Measurements from ENCODE around the gene KCNJ15. TPM values are rescaled to one million over a fixed set of nuclear protein-coding genes. Genes with fewer than 3 reads are reported as not detected.

KCNJ15 gene
- total and polyA plus RNA-seq, 2 of the 4 experiments (the other 2 are of a cell fraction) = under 0.01 to 0.07 TPM

GRCh38 chr21:38211321-38211720 lies 45.5 kb upstream of the KCNJ15 start:
- Histone ChIP-seq H3K56ac (ENCODE audit: extremely low read depth, insufficient read depth, low read length) (no peak overlapping the region), H4K20me1 (ENCODE audit: insufficient read depth, low read length) (no peaks in the 10 kb centered on the region), H3K23ac (ENCODE audit: low read depth, low read length) (no peak overlapping the region), H4K91ac (ENCODE audit: insufficient read depth, low read depth, low read length) (no peak overlapping the region), H3K9ac (ENCODE audit: low read depth, low read length) (no peak overlapping the region), H3K4ac (ENCODE audit: low read depth, low read length) (no peak overlapping the region), H2AK9ac (replicated peaks; ENCODE audit: low read depth, low read length, poor library complexity) (no peak overlapping the region), H2BK20ac (ENCODE audit: low read depth, low read length) (no peak overlapping the region), H2BK15ac (ENCODE audit: low read depth, low read length) (no peak overlapping the region), H2AK5ac (ENCODE audit: low read depth, low read length) (no peak overlapping the region), H3K27ac (ENCODE audit: insufficient read depth, low read length) (no peak overlapping the region), H2BK120ac (ENCODE audit: low read depth, low read length) (no peak overlapping the region), H3K9me3 (ENCODE audit: control insufficient read depth, insufficient read depth, low read length) (peaks cover 11% of the 10 kb centered on the region), H4K8ac (ENCODE audit: low read depth in 2 of 2, low read length in 2 of 2) (no peak overlapping the region), H3K4me1 (ENCODE audit: control insufficient read depth, insufficient read depth, low read length) (no peaks in the 10 kb centered on the region), H3K79me1 (ENCODE audit: low read depth in 1 of 2, low read length in 2 of 2) (no peaks in the 10 kb centered on the region), H3K9me1 (ENCODE audit: insufficient read depth, low read length) (no peaks in the 10 kb centered on the region), H3K4me2 (ENCODE audit: low read depth, low read length) (no peak overlapping the region), H3K18ac (ENCODE audit: low read depth, low read length) (no peak overlapping the region), H3K36me3 (ENCODE audit: control insufficient read depth, insufficient read depth, low read length) (no peaks in the 10 kb centered on the region), H4K5ac (ENCODE audit: low read depth, low read length) (no peak overlapping the region), H3K4me3 (ENCODE audit: insufficient read depth, low read depth, low read length) (no peak overlapping the region), H2BK5ac (ENCODE audit: low read depth, low read length, poor library complexity, severe bottlenecking) (no peak overlapping the region), H2AFZ (replicated peaks; ENCODE audit: low read length, poor library complexity) (no peak overlapping the region), H3K14ac (replicated peaks; ENCODE audit: low read depth, low read length) (no peak overlapping the region), H3K27me3 (ENCODE audit: control insufficient read depth, insufficient read depth, low read length) (peaks cover 30% of the 10 kb centered on the region)
- CTCF ChIA-PET = no interaction called here
- 0% methylated on average over 1 of the region's 3 CpGs; no CpG with 5 or more reads in 1 of the 2 experiments for WGBS, 2 experiments (ENCODE audit: extremely low coverage in 2 of 2, insufficient read length in 1 of 2)
- intact Hi-C loops (cut with micrococcal nuclease) (no loop called here), in situ Hi-C loops (cut with MboI; ENCODE audit: low sequenced_read_pairs) (loop anchor here (5.0 kb wide), 2 partner anchors 39 to 141 kb away; no protein-coding TSS in a partner anchor), dilution Hi-C loops (cut with HindIII; ENCODE audit: low sequenced_read_pairs, unreplicated experiment) (loop anchor here (25.0 kb wide), 1 partner anchor 151 kb away; no protein-coding TSS in a partner anchor)
- no peak for DNase-seq
- ATAC-seq (ENCODE audit: low read depth) = no peak
- TF ChIP-seq POLR2A (IDR thresholded peaks at IDR 0.05; ENCODE audit: low read depth, low read length) (no peak), ELK1 (IDR thresholded peaks at IDR 0.05; ENCODE audit: borderline replicate concordance, low read depth, low read length) (no peak), CEBPB (IDR thresholded peaks at IDR 0.05; ENCODE audit: low read depth, low read length) (no peak), USF2 (IDR thresholded peaks at IDR 0.05; ENCODE audit: low read depth, low read length) (no peak), BHLHE40 (IDR thresholded peaks at IDR 0.05; ENCODE audit: low read depth, low read length) (no peak), SMC3 (IDR thresholded peaks at IDR 0.05; ENCODE audit: low read depth, low read length) (no peak), CHD1 (IDR thresholded peaks at IDR 0.05; ENCODE audit: low read depth, low read length) (no peak), RAD21 (IDR thresholded peaks at IDR 0.05; ENCODE audit: low read length) (no peak), MXI1 (IDR thresholded peaks at IDR 0.05; ENCODE audit: borderline replicate concordance, low read depth, low read length) (no peak), MAFK (IDR thresholded peaks at IDR 0.05; ENCODE audit: low read depth, low read length) (no peak), FOS (IDR thresholded peaks at IDR 0.05; ENCODE audit: low read depth, low read length) (no peak)
- no TSS peak for BruUV-seq (replicated peaks)
- POLR2A ChIA-PET (ENCODE audit: unreplicated experiment) = no interaction called here

All from IMR-90 (cell line).